ENCODE data around the gene NR1H4. TPM values are rescaled to one million over a fixed set of nuclear protein-coding genes. Genes with fewer than 3 reads are reported as not detected.

The NR1H4 gene
- total and polyA plus RNA-seq, 2 of the 13 experiments (the other 11 are each of a cell fraction or from before 2014, with no cell fraction given) = 27.3 to 114 TPM

- TF ChIP-seq HNF1B (CRISPR knock-in tag; IDR thresholded peaks at IDR 0.05) (no peak), HNRNPK (IDR thresholded peaks at IDR 0.05; ENCODE audit: low read depth, low read length, poor library complexity, severe bottlenecking) (no peak), CENPT (CRISPR knock-in tag; IDR thresholded peaks at IDR 0.05; ENCODE audit: low read depth) (no peak), ZNF737 (CRISPR knock-in tag; IDR thresholded peaks at IDR 0.05; ENCODE audit: borderline replicate concordance) (no peak), POLR2G (IDR thresholded peaks at IDR 0.05; ENCODE audit: low read depth, low read length) (no peak), PATZ1 (CRISPR knock-in tag; IDR thresholded peaks at IDR 0.05) (no peak), RELA (CRISPR knock-in tag; IDR thresholded peaks at IDR 0.05) (no peak)
Measured at GRCh38 chr12:100460702-100461101, 13.0 kb upstream of the NR1H4 start (continued).

- no peak overlapping the region for H3K27ac ChIP-seq (ENCODE audit: extremely low read length, insufficient read depth, low read length)
- CTCF ChIA-PET (ENCODE audit: low intra/inter-chr PET ratio, low total read pairs) = no interaction called here
- in situ Hi-C loops (cut with HindIII; ENCODE audit: extremely low pct_ligation_motif_present, low pct_unique_long_range_greater_than_20kb) = no loop called here
- TF ChIP-seq FOXP1 (IDR thresholded peaks at IDR 0.05) (no peak), FOXP1 (CRISPR knock-in tag; IDR thresholded peaks at IDR 0.05) (peak; percentile 58; the same call in 1 of the 2 replicates), HDAC1 (CRISPR knock-in tag; IDR thresholded peaks at IDR 0.05) (no peak), GATAD2A (CRISPR knock-in tag; IDR thresholded peaks at IDR 0.05) (peak; percentile 59), SALL1 (CRISPR knock-in tag; IDR thresholded peaks at IDR 0.05) (0 out of 2 replicates have a peak, but pooled peaks have one; percentile 28), CEBPB (IDR thresholded peaks at IDR 0.05; ENCODE audit: borderline replicate concordance, low read depth, low read length) (0 out of 2 replicates have a peak, but pooled peaks have one; percentile 3), ARID3A (IDR thresholded peaks at IDR 0.05; ENCODE audit: low read depth, low read length) (0 out of 2 replicates have a peak, but pooled peaks have one; percentile 19)
Measured at GRCh38 chr12:100461330-100461973, 12.2 kb upstream of the NR1H4 start.

More at GRCh38 chr12:100461330-100461973, 12.2 kb upstream of the NR1H4 start:
- no peak overlapping the region for H2AFZ ChIP-seq (ENCODE audit: low read length)
- H3K79me2 ChIP-seq (ENCODE audit: insufficient read depth, low read length) = no peaks in the 10 kb centered on the region
- H3K27me3 ChIP-seq (ENCODE audit: control insufficient read depth in 1 of 2, insufficient read depth in 2 of 2, low read length in 2 of 2) = no peaks in the 10 kb centered on the region
- no peak overlapping the region for H3K9ac ChIP-seq (ENCODE audit: insufficient read depth, low read depth, low read length)
- no peak for FAIRE-seq
- H3K4me2 ChIP-seq (ENCODE audit: low read depth, low read length) = no peak overlapping the region
- H3K9me3 ChIP-seq (ENCODE audit: low read length) = no peaks in the 10 kb centered on the region
- no peaks in the 10 kb centered on the region for H3K36me3 ChIP-seq (replicated peaks in 1 of 2; ENCODE audit: control insufficient read depth in 1 of 2, insufficient read depth in 2 of 2, low read length in 2 of 2)
- ATAC-seq = peak; percentile 60
- POLR2A ChIA-PET = interaction anchor here (1.0 to 2.9 kb wide), 5 partner anchors 12 to 24 kb away, joined by 3 to 12 read pairs (median 4); partner anchors contain the start of gene NR1H4
- WGBS (ENCODE audit: low lambda C conversion rate) = 100% methylated on average over 1 of the region's 1 CpG
- DNase-seq (ENCODE audit: low spot score) = no peak
- H3K4me1 ChIP-seq (ENCODE audit: insufficient read depth, low read length) = peaks cover 44% of the 10 kb centered on the region
- H3K4me3 ChIP-seq (replicated peaks in 1 of 3; ENCODE audit: insufficient read depth in 1 of 3, low read depth in 2 of 3, low read length in 3 of 3) = no peak overlapping the region
- no peaks in the 10 kb centered on the region for H4K20me1 ChIP-seq (ENCODE audit: insufficient read depth, low read length)
- BruUV-seq (replicated peaks) = no TSS peak
- intact Hi-C loops (cut with micrococcal nuclease; ENCODE audit: unreplicated experiment) = loop anchor here (1.0 kb wide), 1 partner anchor 113 kb away; no protein-coding TSS in a partner anchor
